Skin of body (tissue), 3 donors: ENCODE results near the gene JUND. TPM values are rescaled to one million over a fixed set of nuclear protein-coding genes. Genes with fewer than 3 reads are reported as not detected.

Experiments
- DNase-seq: peaks from one replicate; lab custom pipeline; 2025; lab: John Stamatoyannopoulos, UW
- small RNA-seq: library from RNA; depleted of rRNA; stranded (forward); fragments of <200 nt; gene quantifications from one replicate; pipeline ENCODE3, GENCODE V24; 2014; ENCODE audit warnings: low replicate concordance
- total RNA-seq: library from RNA; depleted of rRNA; stranded (reverse); fragments of >200 nt; gene quantifications from one replicate; pipeline ENCODE4 v1.2.3, GENCODE V29; 2014

JUND gene
- total RNA-seq, 1 donor from 2014 or later, result 129 TPM

- DNase-seq, result no peak
These were observed 31.6 kb downstream of the JUND start for GRCh38 chr19:18249834-18250233.

- DNase-seq, result no peak
These were observed 36.1 kb downstream of the JUND start for GRCh38 chr19:18245297-18245696.

GRCh38 chr19:18239303-18239702 lies 42.1 kb downstream of the JUND start:
- no peak for DNase-seq

GRCh38 chr19:18234194-18234593 lies 47.2 kb downstream of the JUND start:
- DNase-seq, result no peak

GRCh38 chr19:18233224-18233825 lies 48.1 kb downstream of the JUND start:
- DNase-seq, result no peak

GRCh38 chr19:18232540-18233223 lies 48.7 kb downstream of the JUND start:
- DNase-seq, result no peak

- no peak for DNase-seq
These were observed 49.6 kb downstream of the JUND start for GRCh38 chr19:18231775-18232174.

GRCh38 chr19:18230941-18231734 lies 50.3 kb downstream of the JUND start:
- no peak for DNase-seq

- DNase-seq, result no peak
These were observed 51.5 kb downstream of the JUND start for GRCh38 chr19:18229915-18230314.

Small RNA genes within 50 kb of the gene (small RNA-seq; reads per million reads assigned to genes)
- 0.12 reads per million for gene MIR3188
- not detected for gene RPL39P38

Other genes starting within 250 kb of the JUND start
- 0.10 TPM for gene IL12RB1, start 194.7 kb downstream of the JUND start, total RNA-seq
- gene MAST3, start 183.8 kb downstream of the JUND start, total RNA-seq, result 4.3 TPM
- 7.7 TPM for gene PIK3R2, start 128.5 kb downstream of the JUND start, total RNA-seq
- 9.0 TPM for gene IFI30, start 107.8 kb downstream of the JUND start, total RNA-seq
- gene MPV17L2, start 88.4 kb downstream of the JUND start, total RNA-seq, result 2.3 TPM
- 3.0 TPM for gene RAB3A, start 77.6 kb downstream of the JUND start, total RNA-seq
- 0.49 TPM for gene PDE4C, start 55.2 kb downstream of the JUND start, total RNA-seq
- 0.99 TPM for gene IQCN, start 7.2 kb downstream of the JUND start, total RNA-seq
- gene LSM4, start 41.5 kb upstream of the JUND start, total RNA-seq, result 69.0 TPM
- 9.6 TPM for gene PGPEP1, start 59.0 kb upstream of the JUND start, total RNA-seq
- gene GDF15, start 104.5 kb upstream of the JUND start, total RNA-seq, result 5.8 TPM
- gene LRRC25, start 116.0 kb upstream of the JUND start, total RNA-seq, result 3.7 TPM
- gene SSBP4, start 137.8 kb upstream of the JUND start, total RNA-seq, result 24.8 TPM
- 24.6 TPM for gene ISYNA1, start 156.5 kb upstream of the JUND start, total RNA-seq
- 13.0 TPM for gene ELL, start 240.4 kb upstream of the JUND start, total RNA-seq